Trophoblast cell (in vitro differentiated cells and primary cell): ENCODE measurements around the gene HMG20B.

Source experiments
- DNase-seq, 2 donors: peaks; one replicate each; pipeline ENCODE4 v3.0.0-alpha.2; 2016
- H2AFZ ChIP-seq: 2 replicates; pipeline ENCODE4 v1.6.1; 2013; ENCODE audit warnings: low read length, moderate library complexity, mild to moderate bottlenecking; ENCODE audit not compliant: insufficient read depth, poor library complexity
- H2AK5ac ChIP-seq: 2 replicates; pipeline ENCODE4 v1.6.1; 2013; ENCODE audit warnings: mild to moderate bottlenecking, low read length
- H2BK120ac ChIP-seq: 2 replicates; pipeline ENCODE4 v1.6.1; 2013; ENCODE audit warnings: low read length, mild to moderate bottlenecking, moderate library complexity; ENCODE audit not compliant: insufficient read depth, poor library complexity
- H2BK12ac ChIP-seq: 2 replicates; pipeline ENCODE4 v1.6.1; 2013; ENCODE audit warnings: mild to moderate bottlenecking, low read length, moderate library complexity
- H2BK5ac ChIP-seq: 2 replicates; pipeline ENCODE4 v1.6.1; 2013; ENCODE audit warnings: low read length, low read depth, moderate library complexity, mild to moderate bottlenecking; ENCODE audit not compliant: poor library complexity
- H3K14ac ChIP-seq: 2 replicates; pipeline ENCODE4 v1.6.1; 2013; ENCODE audit warnings: mild to moderate bottlenecking, low read length
- H3K18ac ChIP-seq: 2 replicates; pipeline ENCODE4 v1.6.1; 2013; ENCODE audit warnings: mild to moderate bottlenecking, low read length
- H3K23ac ChIP-seq: 2 replicates; pipeline ENCODE4 v1.6.1; 2013; ENCODE audit warnings: low read length
- H3K27ac ChIP-seq: 2 replicates; pipeline ENCODE4 v1.5.1; 2013; ENCODE audit warnings: low read depth, mild to moderate bottlenecking, inconsistent platforms, low read length, moderate library complexity
- H3K27me3 ChIP-seq: 2 replicates; pipeline ENCODE4 v1.6.1; 2013; ENCODE audit warnings: inconsistent platforms, mild to moderate bottlenecking, low read length, moderate library complexity; ENCODE audit not compliant: insufficient read depth
- H3K36me3 ChIP-seq, 2 experiments: 1 replicate in 1 of 2; 2 replicates in 1 of 2; pipeline ENCODE4 v1.6.1; 2013; ENCODE audit warnings: low read length in 2 of 2, mild to moderate bottlenecking in 2 of 2, moderate library complexity in 1 of 2; ENCODE audit not compliant: insufficient read depth in 2 of 2, control insufficient read depth in 1 of 2
- H3K4ac ChIP-seq: 2 replicates; pipeline ENCODE4 v1.6.1; 2013; ENCODE audit warnings: low read depth, mild to moderate bottlenecking, low read length, moderate library complexity
- H3K4me1 ChIP-seq, 2 experiments: 1 replicate in 1 of 2; 2 replicates in 1 of 2; pipeline ENCODE4 v1.6.1; 2013; ENCODE audit warnings: low read length in 2 of 2, mild to moderate bottlenecking in 2 of 2, moderate library complexity in 1 of 2; ENCODE audit not compliant: insufficient read depth in 2 of 2, control insufficient read depth in 1 of 2
- H3K4me2 ChIP-seq: 2 replicates; pipeline ENCODE4 v1.6.1; 2013; ENCODE audit warnings: inconsistent platforms, mild to moderate bottlenecking, low read length, moderate library complexity
- H3K4me3 ChIP-seq: 2 replicates; pipeline ENCODE4 v1.5.1; 2013; ENCODE audit warnings: mild to moderate bottlenecking, low read depth, low read length, inconsistent platforms
- H3K79me1 ChIP-seq: one replicate; pipeline ENCODE4 v1.6.1; 2013; ENCODE audit warnings: low read length
- H3K79me2 ChIP-seq: 2 replicates; pipeline ENCODE4 v1.6.1; 2013; ENCODE audit warnings: low read length, mild to moderate bottlenecking; ENCODE audit not compliant: control insufficient read depth, insufficient read depth, poor library complexity
- H3K9ac ChIP-seq: 2 replicates; pipeline ENCODE4 v1.6.1; 2013; ENCODE audit warnings: mild to moderate bottlenecking, low read length
- H3K9me3 ChIP-seq: 2 replicates; pipeline ENCODE4 v1.6.1; 2013; ENCODE audit warnings: low read depth, mild to moderate bottlenecking, control low read depth, inconsistent platforms, low read length; ENCODE audit not compliant: insufficient read depth
- H4K12ac ChIP-seq: 2 replicates; pipeline ENCODE4 v1.6.1; 2013; ENCODE audit warnings: low read depth, mild to moderate bottlenecking, low read length, moderate library complexity
- H4K8ac ChIP-seq: 2 replicates; pipeline ENCODE4 v1.6.1; 2013; ENCODE audit warnings: low read depth, mild to moderate bottlenecking, low read length, moderate library complexity
- H4K91ac ChIP-seq: one replicate; pipeline ENCODE4 v1.6.1; 2013; ENCODE audit warnings: low read depth, mild to moderate bottlenecking, low read length, moderate library complexity
- WGBS: extraction: QIAGEN DNeasy Blood & Tissue Kit; methylation state at CpG from one replicate; pipeline ENCODE4 v1.1.7; 2013; ENCODE audit warnings: missing lambda C conversion rate; ENCODE audit not compliant: insufficient read length, insufficient coverage; ENCODE audit errors: extremely low coverage; 5-methylcytosine and 5-hydroxymethylcytosine counted together

HMG20B gene

GRCh38 chr19:3535563-3535965 is 37.2 kb upstream of the HMG20B start:
- Histone ChIP-seq H4K91ac (no peak overlapping the region), H3K79me2 (no peaks in the 10 kb centered on the region), H2AFZ (no peak overlapping the region), H3K27me3 (no peaks in the 10 kb centered on the region), H3K4me1 (peaks cover 2 to 11% of the 10 kb centered on the region in 2 experiments), H3K36me3 (peaks cover 77% of the 10 kb centered on the region in 2 experiments), H3K4me3 (no peak overlapping the region), H4K8ac (no peak overlapping the region), H3K79me1 (no peaks in the 10 kb centered on the region), H3K27ac (no peak overlapping the region), H2AK5ac (no peak overlapping the region), H2BK5ac (no peak overlapping the region), H3K4ac (no peak overlapping the region), H2BK120ac (no peak overlapping the region), H3K14ac (no peak overlapping the region), H2BK12ac (no peak overlapping the region), H4K12ac (no peak overlapping the region), H3K9me3 (no peaks in the 10 kb centered on the region), H3K9ac (no peak overlapping the region), H3K4me2 (no peak overlapping the region), H3K18ac (no peak overlapping the region), H3K23ac (no peak overlapping the region)
- WGBS, result no CpG with 5 or more reads among the region's 14 CpGs
- DNase-seq, result no peak

GRCh38 chr19:3535981-3536380 is 36.8 kb upstream of the HMG20B start:
- Histone ChIP-seq H3K23ac (no peak overlapping the region), H3K36me3 (peaks cover 72% of the 10 kb centered on the region in 2 experiments), H4K8ac (no peak overlapping the region), H3K79me2 (no peaks in the 10 kb centered on the region), H2BK12ac (no peak overlapping the region), H2BK5ac (no peak overlapping the region), H3K27ac (no peak overlapping the region), H3K79me1 (no peaks in the 10 kb centered on the region), H2AFZ (no peak overlapping the region), H4K12ac (no peak overlapping the region), H3K14ac (no peak overlapping the region), H4K91ac (no peak overlapping the region), H2BK120ac (no peak overlapping the region), H3K18ac (no peak overlapping the region), H3K9ac (no peak overlapping the region), H3K4me3 (no peak overlapping the region), H3K4ac (no peak overlapping the region), H3K4me1 (peaks cover 2 to 11% of the 10 kb centered on the region in 2 experiments), H3K27me3 (no peaks in the 10 kb centered on the region), H3K4me2 (no peak overlapping the region), H2AK5ac (no peak overlapping the region), H3K9me3 (no peaks in the 10 kb centered on the region)
- WGBS, result no CpG with 5 or more reads among the region's 10 CpGs
- DNase-seq, result no peak

GRCh38 chr19:3536429-3537100 is 36.2 kb upstream of the HMG20B start:
- no peak for DNase-seq
- Histone ChIP-seq H3K27ac (peak overlapping the region; percentile 17), H3K9ac (no peak overlapping the region), H3K36me3 (peaks cover 67 to 68% of the 10 kb centered on the region in 2 experiments), H2BK5ac (no peak overlapping the region), H4K8ac (no peak overlapping the region), H3K4me2 (no peak overlapping the region), H3K4me1 (peaks cover 2 to 11% of the 10 kb centered on the region in 2 experiments), H4K12ac (no peak overlapping the region), H3K9me3 (no peaks in the 10 kb centered on the region), H2AK5ac (no peak overlapping the region), H3K79me2 (no peaks in the 10 kb centered on the region), H3K18ac (no peak overlapping the region), H3K4ac (no peak overlapping the region), H3K27me3 (no peaks in the 10 kb centered on the region), H4K91ac (no peak overlapping the region), H2AFZ (no peak overlapping the region), H3K23ac (no peak overlapping the region), H3K4me3 (no peak overlapping the region), H2BK120ac (no peak overlapping the region), H3K79me1 (no peaks in the 10 kb centered on the region), H3K14ac (no peak overlapping the region), H2BK12ac (no peak overlapping the region)
- WGBS, result no CpG with 5 or more reads among the region's 27 CpGs

GRCh38 chr19:3537101-3537437 is 35.7 kb upstream of the HMG20B start:
- H3K18ac ChIP-seq, result no peak overlapping the region
- H3K79me2 ChIP-seq, result no peaks in the 10 kb centered on the region
- no peaks in the 10 kb centered on the region for H3K79me1 ChIP-seq
- peaks cover 2 to 11% of the 10 kb centered on the region in 2 experiments for H3K4me1 ChIP-seq
- H2BK5ac ChIP-seq, result no peak overlapping the region
- H3K4me3 ChIP-seq, result no peak overlapping the region
- H2AFZ ChIP-seq, result no peak overlapping the region
- no peaks in the 10 kb centered on the region for H3K9me3 ChIP-seq
- no peak overlapping the region for H3K4ac ChIP-seq
- no peak overlapping the region for H3K9ac ChIP-seq
- H3K36me3 ChIP-seq, result peaks cover 64% of the 10 kb centered on the region in 2 experiments
- no peak overlapping the region for H4K91ac ChIP-seq
- peak overlapping the region; percentile 17 for H3K27ac ChIP-seq
- H4K8ac ChIP-seq, result no peak overlapping the region
- no peak overlapping the region for H3K14ac ChIP-seq
- no peak for DNase-seq
- H3K4me2 ChIP-seq, result no peak overlapping the region
- H4K12ac ChIP-seq, result peak overlapping the region; percentile 21
- no peak overlapping the region for H2AK5ac ChIP-seq
- H2BK120ac ChIP-seq, result no peak overlapping the region
- WGBS, result no CpG with 5 or more reads among the region's 13 CpGs
- H3K27me3 ChIP-seq, result no peaks in the 10 kb centered on the region
- no peak overlapping the region for H2BK12ac ChIP-seq
- H3K23ac ChIP-seq, result no peak overlapping the region
